ENCODE measurements around the gene CCDC85B.
"Not testable (repeated sequence)": the region's sequence is repeated elsewhere in the genome, so short reads cannot be mapped to it uniquely, and the experiment has no call there.

Gene CCDC85B

GRCh38 chr11:65886826-65887722 is 3.4 kb upstream of the CCDC85B start:
- no peak for DNase-seq (ENCODE audit: low read depth, low spot score)

- DNase-seq (ENCODE audit: low read depth, low spot score): no peak
Measured at GRCh38 chr11:65887723-65888162, 2.7 kb upstream of the CCDC85B start.

GRCh38 chr11:65888163-65888814 is 2.2 kb upstream of the CCDC85B start, which contains the start of gene FIBP:
Gene FIBP (minus strand): TSS chr11:65888471. CDS start chr11:65888418, 53 bp downstream.
- DNase-seq (ENCODE audit: low read depth, low spot score): peak; percentile 81

DNA sequence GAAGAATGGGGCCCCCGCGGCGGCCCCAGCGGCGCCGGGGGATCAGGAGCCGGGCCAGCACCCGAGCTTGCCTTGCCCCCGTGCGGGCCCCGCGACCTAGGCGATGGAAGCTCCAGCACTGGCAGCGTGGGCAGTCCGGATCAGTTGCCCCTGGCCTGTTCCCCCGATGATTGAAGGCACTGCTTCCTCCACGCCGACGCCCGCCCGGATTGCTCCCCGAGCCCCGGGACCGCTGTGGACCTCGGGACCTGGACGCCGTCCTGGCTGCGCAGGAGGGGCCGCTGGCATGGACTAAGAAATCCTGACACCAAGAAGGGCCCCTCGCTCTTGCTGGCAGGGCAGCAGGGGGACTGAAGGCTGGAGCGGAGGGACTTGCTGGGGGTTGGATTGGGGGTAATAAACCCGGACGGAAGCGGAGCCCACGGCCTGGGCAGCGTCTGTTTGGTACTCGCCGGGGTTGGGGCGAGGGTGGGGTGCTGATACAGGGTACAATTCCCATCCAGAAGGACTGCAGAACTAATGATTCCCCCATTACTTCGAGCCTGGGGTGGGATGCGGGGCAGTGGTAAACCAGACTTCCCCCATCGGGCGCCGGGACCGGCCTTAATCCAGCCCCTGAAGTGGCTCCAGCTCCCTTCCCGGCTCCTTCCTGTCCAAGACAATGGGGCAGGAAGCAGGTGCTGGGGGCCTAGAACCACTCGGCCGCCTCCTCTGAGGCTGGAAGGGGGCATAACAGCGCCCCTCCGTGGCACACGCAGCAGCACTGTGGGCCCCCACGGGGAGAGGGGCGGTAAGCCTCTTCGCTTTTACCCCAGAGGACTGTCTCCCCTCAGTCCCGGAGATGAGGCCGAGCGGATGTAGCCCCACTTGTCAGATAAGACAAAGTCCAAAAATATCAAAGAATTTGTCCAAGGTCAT is 1.0 kb downstream of the CCDC85B start:
- no peak for DNase-seq (ENCODE audit: low read depth, low spot score)

- DNase-seq (ENCODE audit: low read depth, low spot score): not testable (repeated sequence)
Measured at GRCh38 chr11:65892137-65892540, 1.7 kb downstream of the CCDC85B start.

- no peak for DNase-seq (ENCODE audit: low read depth, low spot score)
Measured at GRCh38 chr11:65892661-65893317, 2.3 kb downstream of the CCDC85B start.

DNA sequence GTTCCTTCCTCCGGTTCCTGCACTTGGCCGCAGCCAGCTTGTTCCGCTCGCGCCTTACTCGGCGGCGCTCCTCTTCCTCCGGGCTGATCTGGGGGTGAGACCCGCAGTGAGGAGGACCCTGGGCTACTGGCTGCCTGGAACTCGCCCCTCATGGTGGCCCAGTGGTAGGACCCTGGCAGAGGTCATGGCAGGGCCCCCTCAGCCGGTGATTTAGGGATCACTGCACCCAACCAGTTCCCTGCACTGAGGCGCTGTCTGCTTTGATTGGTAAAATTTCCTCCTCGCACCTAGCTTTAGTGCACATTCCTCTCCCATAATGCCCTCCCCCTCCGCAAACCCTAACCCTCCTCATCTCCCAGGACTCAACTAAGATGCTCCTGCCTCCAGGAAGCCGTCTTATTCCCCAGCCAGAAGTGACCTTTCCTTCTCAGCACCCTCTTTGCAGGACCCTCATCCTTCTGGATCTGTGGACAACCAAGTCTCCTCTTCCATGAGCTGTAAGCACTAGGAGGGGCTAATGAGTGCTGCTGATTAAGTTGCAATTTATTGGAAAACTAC is 3.6 kb downstream of the CCDC85B start:
- no peak for DNase-seq (ENCODE audit: low read depth, low spot score)

- DNase-seq (ENCODE audit: low read depth, low spot score): no peak
Measured at GRCh38 chr11:65895482-65895981, 5.1 kb downstream of the CCDC85B start.

- no peak for DNase-seq (ENCODE audit: low read depth, low spot score)
Measured at GRCh38 chr11:65896034-65896999, 5.8 kb downstream of the CCDC85B start.

DNA sequence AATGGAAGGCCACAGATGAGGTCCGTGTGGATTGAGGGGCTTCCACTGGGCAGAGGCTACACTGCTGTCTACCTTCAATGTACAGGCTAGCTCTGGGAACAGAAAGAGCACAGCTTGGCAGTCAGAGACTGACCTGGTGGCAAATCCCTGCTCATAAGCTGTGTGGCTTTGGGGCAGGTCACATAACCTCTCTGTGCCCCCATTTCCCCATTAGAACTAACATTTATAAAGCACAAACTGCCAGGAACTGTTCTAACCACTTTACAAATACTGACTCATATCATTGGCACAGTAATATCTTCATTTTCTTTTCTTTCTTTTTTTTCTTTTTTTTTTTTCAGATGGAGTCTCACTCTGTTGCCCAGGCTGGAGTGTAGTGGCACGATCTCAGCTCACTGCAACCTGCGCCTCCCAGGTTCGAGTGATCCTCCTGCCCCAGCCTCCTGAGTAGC is 6.6 kb downstream of the CCDC85B start:
- no peak for DNase-seq (ENCODE audit: low read depth, low spot score)

GRCh38 chr11:65898656-65899355 is 8.3 kb downstream of the CCDC85B start:
- no peak for DNase-seq (ENCODE audit: low read depth, low spot score)

DNA sequence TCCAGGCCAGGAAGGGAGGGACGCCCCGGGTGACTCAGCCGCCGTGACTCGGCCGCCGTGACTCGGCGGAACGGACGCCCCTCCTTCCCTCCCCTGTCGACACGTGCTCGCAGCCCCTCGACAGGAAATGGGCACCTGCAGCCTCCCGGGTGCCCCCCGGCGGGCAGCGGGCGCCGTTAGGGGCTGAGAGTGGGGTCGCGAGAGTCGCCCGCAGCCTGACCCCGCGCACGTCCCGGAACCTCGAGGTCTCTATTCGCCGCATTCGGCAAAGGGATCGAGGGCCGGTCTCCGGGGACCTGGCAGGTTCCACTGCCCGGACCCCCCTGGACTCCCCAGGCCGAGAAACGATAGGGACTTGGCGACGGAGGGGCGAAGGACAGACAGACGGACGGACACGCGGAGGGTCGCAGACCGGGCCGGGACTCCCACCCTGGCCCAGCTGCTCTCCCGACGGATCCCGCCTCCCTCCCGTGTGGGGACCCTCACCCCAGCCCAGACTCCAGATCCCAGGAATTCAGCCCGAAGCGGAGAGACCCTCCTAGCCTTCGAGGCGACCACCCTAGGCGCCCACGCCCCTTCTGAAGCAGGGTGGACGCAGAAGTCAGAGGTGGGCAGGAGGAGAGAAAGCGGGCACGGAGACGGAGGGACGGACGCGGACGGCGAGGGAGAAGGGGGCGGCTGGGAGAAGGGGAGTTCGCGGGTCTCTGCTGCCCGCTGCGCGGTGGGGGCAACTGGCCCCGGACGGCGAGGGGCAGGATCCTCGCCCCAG is 9.1 kb downstream of the CCDC85B start:
- DNase-seq (ENCODE audit: low read depth, low spot score): no peak

- DNase-seq (ENCODE audit: low read depth, low spot score): peak; percentile 75
Measured at GRCh38 chr11:65900125-65900898, 9.8 kb downstream of the CCDC85B start, which contains the start of gene FOSL1. Gene FOSL1 (minus strand): TSS chr11:65900388. CDS start chr11:65900339, 49 bp downstream.

DNA sequence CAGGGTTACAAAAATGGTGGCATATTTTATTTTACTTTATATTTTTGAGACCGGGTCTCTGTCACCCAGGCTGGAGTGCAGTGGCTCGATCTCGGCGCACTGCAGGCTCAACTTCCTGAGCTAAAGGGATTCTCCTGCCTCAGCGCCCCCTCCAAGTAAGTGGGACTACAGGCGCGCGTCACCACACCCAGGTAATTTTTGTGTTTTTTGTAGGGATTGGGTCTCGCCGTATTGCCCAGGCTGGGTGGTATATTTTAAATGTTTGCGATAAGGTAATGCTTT is 10.4 kb downstream of the CCDC85B start:
- no peak for DNase-seq (ENCODE audit: low read depth, low spot score)

GRCh38 chr11:65903068-65903481 is 12.6 kb downstream of the CCDC85B start:
- DNase-seq (ENCODE audit: low read depth, low spot score): no peak

- DNase-seq (ENCODE audit: low read depth, low spot score): no peak
Measured at GRCh38 chr11:65903715-65904114, 13.2 kb downstream of the CCDC85B start.

- no peak for DNase-seq (ENCODE audit: low read depth, low spot score)
Measured at GRCh38 chr11:65906602-65907001, 16.1 kb downstream of the CCDC85B start.

Data from iPS DF 19.7 (cell line).